Nephron (organoid): ENCODE data around the gene SSR3.

ENCODE experiments used
- H3K27ac Mint-ChIP-seq, 3 experiments: 2 replicates each; pipeline ENCODE4 v1.8.0; 2020; ENCODE audit warnings: mixed read lengths in 3 of 3, mild to moderate bottlenecking in 2 of 3, moderate library complexity in 1 of 3
- H3K27me3 Mint-ChIP-seq: 2 replicates; pipeline ENCODE4 v1.8.0; 2021; ENCODE audit warnings: low read depth, mild to moderate bottlenecking, moderate library complexity, mixed read lengths
- H3K36me3 Mint-ChIP-seq: 2 replicates; pipeline ENCODE4 v1.8.0; 2020; ENCODE audit warnings: low read depth, mixed read lengths
- H3K4me1 Mint-ChIP-seq: 2 replicates; pipeline ENCODE4 v1.8.0; 2020; ENCODE audit warnings: mixed read lengths
- H3K4me3 Mint-ChIP-seq, 3 experiments: 2 replicates each; pipeline ENCODE4 v1.8.0; 2020; ENCODE audit warnings: mild to moderate bottlenecking in 3 of 3, mixed read lengths in 3 of 3, moderate library complexity in 2 of 3
- H3K9me3 Mint-ChIP-seq: 2 replicates; pipeline ENCODE4 v1.8.0; 2020; ENCODE audit warnings: mixed read lengths
- CTCF ChIP-seq, 3 experiments: fragments of 200-600 bp; sonication (generic); IDR thresholded peaks; one replicate each; pipeline ENCODE4 v1.5.0; 2021; ENCODE audit warnings: antibody characterized with exemption in 3 of 3; ENCODE audit not compliant: unreplicated experiment in 3 of 3

SSR3 gene

GRCh38 chr3:156516284-156516683 is 38.6 kb downstream of the SSR3 start:
- Mint-ChIP-seq H3K36me3 (no peaks in the 10 kb centered on the region), H3K4me1 (peaks cover 8% of the 10 kb centered on the region), H3K9me3 (no peaks in the 10 kb centered on the region), H3K27ac (peak overlapping the region in 1 of 3 experiments; percentile 15), H3K4me3 (no peak overlapping the region), H3K27me3 (peaks cover 5% of the 10 kb centered on the region)
- TF ChIP-seq CTCF (IDR thresholded peaks at IDR 0.05; ENCODE audit: unreplicated experiment in 3 of 3), result no peak

- no peak for TF ChIP-seq CTCF (IDR thresholded peaks at IDR 0.05; ENCODE audit: unreplicated experiment in 3 of 3)
- H3K9me3 Mint-ChIP-seq, result no peaks in the 10 kb centered on the region
- H3K36me3 Mint-ChIP-seq, result no peaks in the 10 kb centered on the region
- H3K4me3 Mint-ChIP-seq, result no peak overlapping the region
- H3K27ac Mint-ChIP-seq, result no peak overlapping the region
- no peaks in the 10 kb centered on the region for H3K4me1 Mint-ChIP-seq
- peaks cover 9% of the 10 kb centered on the region for H3K27me3 Mint-ChIP-seq
Observed at GRCh38 chr3:156513619-156514018, 41.3 kb downstream of the SSR3 start.

GRCh38 chr3:156511987-156512677 is 42.8 kb downstream of the SSR3 start:
- no peaks in the 10 kb centered on the region for H3K9me3 Mint-ChIP-seq
- no peaks in the 10 kb centered on the region for H3K4me1 Mint-ChIP-seq
- H3K27ac Mint-ChIP-seq, result no peak overlapping the region

GRCh38 chr3:156509189-156510174 is 45.4 kb downstream of the SSR3 start:
- no peaks in the 10 kb centered on the region for H3K4me1 Mint-ChIP-seq
- H3K4me3 Mint-ChIP-seq, result no peak overlapping the region
- H3K9me3 Mint-ChIP-seq, result peaks cover 5% of the 10 kb centered on the region
- peaks cover 9% of the 10 kb centered on the region for H3K27me3 Mint-ChIP-seq
- peak; percentile 52 to 70 (median 59) for TF ChIP-seq CTCF (IDR thresholded peaks at IDR 0.05; ENCODE audit: unreplicated experiment in 3 of 3)
- H3K36me3 Mint-ChIP-seq, result no peaks in the 10 kb centered on the region
- H3K27ac Mint-ChIP-seq, result peak overlapping the region in 1 of 3 experiments; percentile 21

More at GRCh38 chr3:156511987-156512677, 42.8 kb downstream of the SSR3 start:
- H3K27me3 Mint-ChIP-seq, result peaks cover 9% of the 10 kb centered on the region
- TF ChIP-seq CTCF (IDR thresholded peaks at IDR 0.05; ENCODE audit: unreplicated experiment in 3 of 3), result no peak
- H3K4me3 Mint-ChIP-seq, result no peak overlapping the region
- H3K36me3 Mint-ChIP-seq, result no peaks in the 10 kb centered on the region

GRCh38 chr3:156507285-156507684 is 47.6 kb downstream of the SSR3 start:
- TF ChIP-seq CTCF (IDR thresholded peaks at IDR 0.05; ENCODE audit: unreplicated experiment in 3 of 3), result no peak
- H3K27ac Mint-ChIP-seq, result no peak overlapping the region
- no peaks in the 10 kb centered on the region for H3K36me3 Mint-ChIP-seq
- H3K4me3 Mint-ChIP-seq, result no peak overlapping the region
- H3K27me3 Mint-ChIP-seq, result peaks cover 9% of the 10 kb centered on the region
- H3K4me1 Mint-ChIP-seq, result no peaks in the 10 kb centered on the region
- H3K9me3 Mint-ChIP-seq, result peaks cover 5% of the 10 kb centered on the region
